HG03457 (cell line): ENCODE measurements around the gene SFT2D3.

Experiments used
- ATAC-seq: cut with Tn5 transposase; IDR thresholded peaks from one replicate; pipeline ENCODE4 v1.9.1; 2021; ENCODE audit warnings: moderate number of reproducible peaks; ENCODE audit not compliant: unreplicated experiment

The SFT2D3 gene

GRCh38 chr2:127664065-127664894 is 37.0 kb upstream of the SFT2D3 start:
- no peak for ATAC-seq

DNA sequence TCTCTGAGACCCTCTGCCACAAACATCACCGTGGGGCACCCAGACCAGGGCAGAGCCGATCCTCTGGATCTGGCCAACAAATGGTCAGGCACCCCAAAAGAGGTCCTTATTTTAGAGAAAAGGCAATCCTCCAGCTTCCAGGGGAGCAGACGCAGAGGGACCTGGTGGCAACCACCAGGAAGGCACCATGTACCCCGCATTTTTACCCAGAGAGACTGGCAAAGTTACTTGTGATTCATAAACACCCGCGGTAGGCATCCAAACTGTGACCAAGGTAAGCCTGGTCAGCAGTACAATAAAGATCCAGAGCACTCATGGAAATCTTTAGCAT is 36.4 kb upstream of the SFT2D3 start:
- ATAC-seq: no peak

DNA sequence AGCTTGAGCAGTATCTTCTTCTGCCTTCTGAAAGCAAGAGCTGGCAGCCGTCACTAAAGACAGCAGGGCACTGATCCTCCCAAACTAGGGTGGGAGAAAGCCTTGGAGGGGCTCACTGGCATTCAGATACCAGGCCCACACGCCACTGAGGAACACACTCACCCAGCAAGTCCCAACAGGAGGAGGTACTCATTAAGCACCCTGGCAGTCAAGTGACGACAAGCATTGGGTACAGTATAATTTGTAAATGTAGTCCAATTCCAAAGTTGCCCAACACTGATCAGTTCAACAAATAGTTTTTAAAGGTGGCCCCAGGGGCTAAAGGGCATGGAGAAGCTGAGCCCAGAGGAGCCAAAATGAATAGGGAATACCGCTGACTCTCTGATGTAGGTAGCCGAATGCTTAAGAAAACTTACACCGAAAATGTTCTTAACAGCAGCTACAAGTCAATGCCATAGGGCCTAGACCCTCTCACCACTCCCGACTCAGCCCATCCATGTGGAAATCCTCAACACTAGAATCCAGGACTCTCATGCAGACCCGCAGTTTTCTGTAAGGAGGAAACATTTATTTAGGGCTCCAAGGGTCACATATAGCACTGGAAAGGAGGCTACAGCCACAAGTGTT is 35.9 kb upstream of the SFT2D3 start:
- no peak for ATAC-seq

GRCh38 chr2:127669056-127669455 is 32.2 kb upstream of the SFT2D3 start:
- ATAC-seq: no peak

GRCh38 chr2:127670055-127670956 is 31.0 kb upstream of the SFT2D3 start:
- ATAC-seq: no peak

DNA sequence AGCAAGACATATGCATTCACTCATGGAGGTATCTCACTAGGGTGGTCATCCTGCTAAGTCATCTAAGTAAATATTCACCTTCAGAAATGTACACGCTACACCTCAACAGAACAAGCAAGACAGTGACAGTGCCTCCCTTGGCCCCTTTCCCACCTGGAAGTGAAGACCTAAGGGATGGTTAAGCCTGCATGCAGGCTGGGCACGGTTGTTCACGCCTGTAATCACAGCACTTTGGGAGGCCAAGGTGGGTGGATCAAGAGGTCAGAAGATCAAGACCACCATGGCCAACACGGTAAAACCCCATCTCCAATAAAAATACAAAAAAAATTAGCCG is 30.4 kb upstream of the SFT2D3 start:
- ATAC-seq: no peak

- ATAC-seq: no peak
These were observed 29.6 kb upstream of the SFT2D3 start for GRCh38 chr2:127671557-127672302.

DNA sequence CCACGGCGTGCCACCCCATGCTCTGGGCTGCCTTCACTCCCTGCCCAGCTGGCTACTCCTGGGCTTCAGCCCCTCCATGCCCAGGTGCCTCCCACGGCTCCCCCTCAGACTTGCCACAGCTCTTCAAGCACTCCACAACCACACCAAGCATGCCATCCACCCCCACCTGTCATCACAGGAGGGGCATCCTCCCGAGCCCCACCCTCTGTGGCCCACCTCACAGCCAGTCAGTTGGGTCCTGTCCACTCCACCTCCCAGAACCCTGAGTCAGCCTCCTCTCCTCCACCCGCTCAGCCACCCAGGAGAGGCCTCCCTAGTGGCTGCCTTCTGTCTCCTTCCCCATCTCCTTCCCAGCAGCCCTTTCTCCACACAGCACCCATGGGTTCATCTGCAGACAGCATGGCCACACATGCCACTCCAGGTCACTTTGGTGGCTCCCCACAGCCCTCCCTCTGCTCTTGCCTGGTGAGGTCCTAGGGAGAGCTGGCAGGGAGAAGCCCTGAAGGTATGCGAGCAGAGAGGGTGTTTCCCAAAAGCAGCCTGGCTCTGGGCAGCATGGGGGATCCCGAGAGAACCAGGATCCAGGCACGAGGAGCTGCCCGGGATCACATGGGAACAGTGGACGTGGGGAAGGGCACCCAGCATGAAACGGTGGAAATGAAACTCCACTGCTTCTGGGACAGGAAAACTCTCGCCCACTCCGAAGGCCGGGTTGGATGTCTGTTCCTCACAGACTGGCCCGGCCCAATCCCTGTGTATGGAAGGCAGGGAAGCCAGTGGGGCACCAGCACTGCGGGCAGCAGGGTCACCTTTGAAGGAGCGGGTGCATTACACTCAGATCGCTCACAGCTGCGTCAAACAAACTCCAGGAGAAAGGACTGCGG is 28.7 kb upstream of the SFT2D3 start:
- ATAC-seq: no peak

- ATAC-seq: no peak
These were observed 27.8 kb upstream of the SFT2D3 start for GRCh38 chr2:127673291-127674069.

DNA sequence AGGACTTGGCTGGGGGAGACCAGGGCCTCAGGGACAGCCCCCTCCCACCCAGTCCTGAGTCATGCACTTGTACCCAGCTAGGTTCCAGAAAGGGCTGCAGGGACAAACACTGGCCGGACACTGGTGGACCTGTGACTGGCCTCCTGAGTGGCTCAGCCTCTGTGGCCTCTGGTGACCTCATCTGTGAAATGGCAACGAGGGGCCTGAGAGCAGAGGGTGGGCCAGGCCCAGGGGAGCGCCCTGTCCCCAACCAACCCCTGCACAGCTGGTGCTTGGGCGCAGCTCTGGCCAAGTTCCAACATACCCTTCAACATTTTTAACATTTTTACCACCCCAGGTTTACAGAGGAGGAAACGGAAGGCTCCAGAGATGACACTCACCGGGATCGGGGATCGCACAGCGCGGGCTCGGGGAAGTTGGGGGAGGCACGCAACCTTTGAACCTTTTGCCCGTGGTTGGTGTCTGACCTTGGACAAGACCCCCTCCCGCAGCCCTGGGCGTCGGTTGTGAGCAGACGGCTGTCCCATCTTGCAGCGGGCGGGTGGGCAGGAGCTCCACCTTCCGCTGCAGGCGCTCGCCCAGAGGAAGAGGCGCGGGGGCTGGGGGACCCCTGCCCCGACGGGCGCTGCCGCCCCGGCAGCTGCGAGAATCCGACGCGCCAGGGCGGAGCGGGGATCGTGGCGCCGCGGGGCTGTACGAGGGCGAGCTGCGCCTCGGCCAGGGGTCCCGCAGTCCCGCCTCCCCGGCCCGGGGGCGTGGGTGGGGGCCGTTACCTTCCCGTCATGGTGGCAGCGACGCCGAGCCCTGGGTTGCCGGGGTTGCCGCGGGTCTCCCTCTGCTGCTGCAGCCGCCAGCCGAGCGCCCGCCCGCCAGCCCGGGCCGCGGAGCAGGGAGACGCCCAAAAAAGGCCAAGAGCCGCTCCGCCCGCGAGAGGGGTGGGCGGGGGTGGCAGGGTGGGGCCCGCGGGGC is 26.8 kb upstream of the SFT2D3 start:
- ATAC-seq: no peak

- ATAC-seq: no peak
These were observed 25.7 kb upstream of the SFT2D3 start, which contains the start of gene LIMS2 for GRCh38 chr2:127675331-127676261. TSS of gene LIMS2 (minus strand) at chr2:127675530. CDS start at chr2:127675024, 506 bp downstream.

- ATAC-seq: no peak
These were observed 24.4 kb upstream of the SFT2D3 start for GRCh38 chr2:127676906-127677305.

- ATAC-seq: no peak
These were observed 22.8 kb upstream of the SFT2D3 start for GRCh38 chr2:127678531-127678930.

DNA sequence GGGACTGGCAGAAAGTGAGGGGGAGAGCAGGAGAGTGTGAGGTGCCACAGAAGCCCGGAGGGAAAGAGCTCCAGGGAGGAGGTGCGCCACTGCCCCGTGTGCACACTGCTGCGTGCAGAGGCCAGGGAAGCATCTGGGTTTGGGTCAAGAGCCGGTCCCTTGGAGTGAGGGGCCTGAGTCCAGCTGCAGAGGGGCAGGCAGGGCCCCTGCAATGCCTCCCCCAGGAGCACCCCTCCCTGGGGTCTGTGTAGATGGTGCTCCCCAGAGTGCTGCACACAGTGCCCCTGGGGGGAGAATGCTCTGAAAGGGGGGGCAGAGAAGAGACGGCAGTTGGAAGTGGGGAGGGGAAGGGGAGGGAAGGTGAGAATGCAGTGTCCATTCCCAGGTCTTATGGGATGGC is 22.3 kb upstream of the SFT2D3 start:
- no peak for ATAC-seq

GRCh38 chr2:127679680-127680361 is 21.5 kb upstream of the SFT2D3 start:
- no peak for ATAC-seq

DNA sequence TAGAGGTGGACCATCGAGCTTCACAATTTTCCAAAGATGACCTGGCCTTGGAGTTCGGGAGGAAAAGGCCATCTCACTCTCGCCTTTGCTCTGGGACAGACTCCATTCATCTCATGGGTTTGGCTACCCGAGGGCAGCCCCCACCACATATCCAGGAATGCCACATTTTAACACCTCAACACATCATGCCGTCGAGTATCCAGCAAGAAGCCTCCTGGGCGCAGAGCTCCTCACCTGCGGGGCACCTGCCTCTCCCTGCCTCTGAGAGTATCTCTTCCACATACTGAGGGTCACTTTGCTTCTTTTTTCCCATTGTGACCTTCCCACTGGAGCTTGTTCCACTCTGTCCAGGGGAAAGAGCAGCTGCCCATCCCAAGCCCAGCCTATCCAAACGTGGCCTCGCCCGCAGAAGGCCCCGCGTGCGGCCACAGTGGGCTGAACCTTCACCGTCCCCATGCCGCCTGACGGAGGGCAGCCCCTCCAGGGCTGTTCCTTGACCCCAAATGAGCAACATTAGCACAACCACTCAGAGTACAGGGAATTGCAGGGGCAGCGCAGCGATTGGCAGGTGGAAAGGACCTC is 20.5 kb upstream of the SFT2D3 start:
- no peak for ATAC-seq
